GM23248 (cell line): ENCODE measurements around the gene BAZ2B. TPM values are rescaled to one million over a fixed set of nuclear protein-coding genes. Genes with fewer than 3 reads are reported as not detected.
A peak's percentile ranks its signal among the peaks of the same experiment; 100 is the strongest.

Experiments used
- DNase-seq: peaks from one replicate; pipeline ENCODE4 v3.0.0-alpha.2; 2015
- H2AFZ ChIP-seq: fragments of 200-600 bp; sonication (generic); 2 replicates; pipeline ENCODE4 v1.6.1; 2016; ENCODE audit warnings: antibody characterized with exemption
- H3F3A ChIP-seq: fragments of 200-600 bp; sonication (generic); 2 replicates; pipeline ENCODE4 v1.6.1; 2016; ENCODE audit warnings: mild to moderate bottlenecking, antibody characterized with exemption, mixed run types; ENCODE audit not compliant: insufficient read depth
- H3K27ac ChIP-seq: fragments of 200-600 bp; sonication (generic); 2 replicates; pipeline ENCODE4 v1.5.1; 2016; ENCODE audit warnings: mild to moderate bottlenecking
- H3K27me3 ChIP-seq: fragments of 200-600 bp; sonication (generic); replicated peaks from 2 replicates; pipeline ENCODE4 v1.6.1; 2016; ENCODE audit warnings: mild to moderate bottlenecking; ENCODE audit not compliant: insufficient read depth
- H3K36me3 ChIP-seq: fragments of 200-600 bp; sonication (generic); 2 replicates; pipeline ENCODE4 v1.6.1; 2016; ENCODE audit warnings: low read depth, mild to moderate bottlenecking
- H3K4me1 ChIP-seq: fragments of 200-600 bp; sonication (generic); 2 replicates; pipeline ENCODE4 v1.6.1; 2016; ENCODE audit warnings: mild to moderate bottlenecking; ENCODE audit not compliant: insufficient read depth
- H3K4me2 ChIP-seq: fragments of 200-600 bp; sonication (generic); one replicate; pipeline ENCODE4 v1.6.1; 2016; ENCODE audit warnings: mild to moderate bottlenecking; ENCODE audit not compliant: unreplicated experiment
- H3K4me3 ChIP-seq: fragments of 200-600 bp; sonication (generic); 2 replicates; pipeline ENCODE4 v1.5.1; 2016; ENCODE audit warnings: mild to moderate bottlenecking
- H3K79me2 ChIP-seq: fragments of 200-600 bp; sonication (generic); 2 replicates; pipeline ENCODE4 v1.6.1; 2016; ENCODE audit warnings: mild to moderate bottlenecking; ENCODE audit not compliant: insufficient read depth
- H3K9ac ChIP-seq: fragments of 200-600 bp; sonication (generic); 2 replicates; pipeline ENCODE4 v1.6.1; 2016; ENCODE audit warnings: mild to moderate bottlenecking
- H3K9me2 ChIP-seq: fragments of 200-600 bp; sonication (generic); 2 replicates; pipeline ENCODE4 v1.6.1; 2016; ENCODE audit warnings: mixed run types, mild to moderate bottlenecking, moderate library complexity; ENCODE audit not compliant: insufficient read depth
- H3K9me3 ChIP-seq: fragments of 200-600 bp; sonication (generic); one replicate; pipeline ENCODE4 v1.6.1; 2017; ENCODE audit warnings: low read depth
- H4K20me1 ChIP-seq: fragments of 200-600 bp; sonication (generic); 2 replicates; pipeline ENCODE4 v1.6.0; 2016; ENCODE audit not compliant: insufficient read depth
- EZH2 ChIP-seq: fragments of 200-600 bp; sonication (generic); IDR thresholded peaks from 2 replicates; pipeline ENCODE4 v1.6.1; 2018; ENCODE audit warnings: antibody characterized with exemption, mild to moderate bottlenecking; ENCODE audit not compliant: insufficient read depth, poor library complexity, severe bottlenecking
- EZH2phosphoT487 ChIP-seq: fragments of 200-600 bp; sonication (generic); IDR thresholded peaks from 2 replicates; pipeline ENCODE4 v1.6.1; 2018; ENCODE audit warnings: antibody characterized with exemption, moderate library complexity, mild to moderate bottlenecking, low read depth; ENCODE audit not compliant: insufficient read depth
- WGBS, 2 experiments: methylation state at CpG; one replicate each; pipeline ENCODE4 v1.1.6; 2015 to 2017; ENCODE audit warnings: low lambda C conversion rate in 2 of 2, low coverage in 1 of 2; ENCODE audit errors: missing lambda C conversion rate in 2 of 2; 5-methylcytosine and 5-hydroxymethylcytosine counted together
- in situ Hi-C: fragments of 300-500 bp; cut with MboI; formaldehyde crosslinking; loops from 2 replicates; pipeline ENCODE4 v1.15.0; 2020
- polyA plus RNA-seq: library from polyadenylated mRNA; unstranded; fragments of >200 nt; fragmentation: Nextera tagmentation; extraction: Ambion mirVana; gene quantifications from 2 replicates; pipeline ENCODE4 v1.2.1, GENCODE V29; 2016
- total RNA-seq: library from RNA; depleted of rRNA; stranded (reverse); fragments of >200 nt; shearing (Covaris generic); gene quantifications from 2 replicates; pipeline ENCODE4 v1.2.3, GENCODE V29; 2014

Gene BAZ2B
- total and polyA plus RNA-seq, 2 experiments from 2014 or later = 17.0 to 20.5 TPM

DNA sequence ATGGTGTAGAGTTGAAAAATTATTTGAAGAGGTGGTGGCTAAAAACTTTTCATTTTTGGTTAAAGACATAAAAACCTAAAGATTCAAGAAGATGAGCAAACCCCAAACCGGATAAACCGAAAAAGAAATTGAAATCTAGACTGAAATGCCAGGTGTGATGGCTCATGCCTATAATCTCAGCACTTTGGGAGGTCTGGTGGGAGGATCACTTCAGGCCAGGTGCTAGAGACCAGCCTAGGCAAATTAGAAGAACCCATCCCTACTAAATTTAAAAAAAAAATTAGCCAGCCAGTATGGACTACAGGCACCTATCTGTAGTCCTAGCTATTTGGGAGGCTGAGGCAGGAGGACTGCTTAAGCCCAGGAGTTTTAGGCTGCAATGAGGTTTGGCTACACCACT lies 126.9 kb downstream of the BAZ2B start:
- Histone ChIP-seq H3F3A (no peaks in the 10 kb centered on the region), H3K79me2 (peaks cover 11% of the 10 kb centered on the region), H3K4me1 (no peaks in the 10 kb centered on the region), H3K9ac (no peak overlapping the region), H3K4me2 (no peak overlapping the region), H3K9me3 (no peaks in the 10 kb centered on the region), H3K9me2 (no peaks in the 10 kb centered on the region; the same call in 1 of the 2 replicates), H3K27ac (no peak overlapping the region), H3K27me3 (no peaks in the 10 kb centered on the region), H2AFZ (no peak overlapping the region), H4K20me1 (no peaks in the 10 kb centered on the region), H3K4me3 (no peak overlapping the region), H3K36me3 (no peaks in the 10 kb centered on the region)
- WGBS, 2 experiments = 98 to 100% methylated on average over 2 of the region's 2 CpGs
- no peak for DNase-seq
- in situ Hi-C loops = no loop called here
- TF ChIP-seq EZH2 (no peak), EZH2phosphoT487 (no peak)

DNA sequence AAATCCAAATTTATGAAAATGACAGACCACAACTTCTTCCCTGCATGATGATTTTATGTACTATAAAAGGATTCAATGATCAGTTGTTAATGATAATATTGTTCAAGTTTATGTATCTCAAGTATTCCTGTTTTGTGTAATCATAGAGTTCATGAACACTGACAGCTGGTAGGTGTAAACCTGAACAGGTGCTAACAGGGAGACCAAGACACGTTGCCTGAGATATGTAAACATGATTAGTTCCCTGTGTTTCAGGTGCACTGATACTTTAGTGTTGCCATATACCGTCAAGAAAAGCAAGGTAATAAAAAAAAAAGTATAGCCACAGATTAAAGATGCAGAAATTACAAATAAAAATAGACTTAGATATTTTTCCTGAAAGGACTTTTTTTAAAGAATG lies 131.8 kb downstream of the BAZ2B start:
- in situ Hi-C loops = no loop called here

DNA sequence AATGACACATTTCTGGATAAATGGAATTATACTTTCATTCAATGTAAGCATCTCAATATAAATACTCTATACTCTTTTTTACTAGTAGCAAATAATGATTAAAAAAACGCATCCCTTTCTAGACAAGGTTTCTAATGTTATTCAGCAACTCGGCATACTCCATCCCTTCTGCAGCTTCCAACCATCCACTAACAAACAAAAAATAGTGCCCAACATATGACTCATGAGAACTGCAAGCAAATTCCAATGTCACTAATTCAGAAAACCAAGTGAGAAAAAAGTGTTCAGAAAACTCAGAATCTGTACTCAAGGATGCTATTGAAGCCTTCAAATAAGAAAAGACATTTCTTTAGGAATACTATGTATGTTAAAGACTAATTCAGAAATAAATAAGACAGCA lies 140.0 kb downstream of the BAZ2B start:
- Histone ChIP-seq H3K36me3 (no peaks in the 10 kb centered on the region), H3K27me3 (no peaks in the 10 kb centered on the region), H3K9ac (no peak overlapping the region), H3K4me3 (no peak overlapping the region), H2AFZ (no peak overlapping the region), H3F3A (no peaks in the 10 kb centered on the region), H3K27ac (no peak overlapping the region), H3K9me2 (no peaks in the 10 kb centered on the region), H3K79me2 (0 out of 2 replicates have a peak, but pooled peaks cover under 1% of the 10 kb centered on the region), H3K4me1 (no peaks in the 10 kb centered on the region), H3K9me3 (no peaks in the 10 kb centered on the region), H4K20me1 (no peaks in the 10 kb centered on the region), H3K4me2 (no peak overlapping the region)
- in situ Hi-C loops = no loop called here
- peak; percentile 20 for DNase-seq
- 96 to 99% methylated on average over 2 of the region's 2 CpGs for WGBS, 2 experiments
- no peak for TF ChIP-seq EZH2phosphoT487
- TF ChIP-seq EZH2 = no peak

More for the DNA sequence above, 131.8 kb downstream of the BAZ2B start:
- Histone ChIP-seq H3K4me1 (no peaks in the 10 kb centered on the region), H2AFZ (no peak overlapping the region), H3K27me3 (no peaks in the 10 kb centered on the region), H3K36me3 (no peaks in the 10 kb centered on the region), H3F3A (no peaks in the 10 kb centered on the region), H3K9me3 (no peaks in the 10 kb centered on the region), H3K9me2 (no peaks in the 10 kb centered on the region; the same call in 1 of the 2 replicates), H3K9ac (no peak overlapping the region), H3K79me2 (peaks cover 14% of the 10 kb centered on the region), H4K20me1 (no peaks in the 10 kb centered on the region), H3K4me3 (no peak overlapping the region), H3K27ac (no peak overlapping the region), H3K4me2 (no peak overlapping the region)
- WGBS, 2 experiments = 56 to 61% methylated on average over 2 of the region's 2 CpGs
- no peak for DNase-seq
- TF ChIP-seq EZH2 (no peak), EZH2phosphoT487 (no peak)

DNA sequence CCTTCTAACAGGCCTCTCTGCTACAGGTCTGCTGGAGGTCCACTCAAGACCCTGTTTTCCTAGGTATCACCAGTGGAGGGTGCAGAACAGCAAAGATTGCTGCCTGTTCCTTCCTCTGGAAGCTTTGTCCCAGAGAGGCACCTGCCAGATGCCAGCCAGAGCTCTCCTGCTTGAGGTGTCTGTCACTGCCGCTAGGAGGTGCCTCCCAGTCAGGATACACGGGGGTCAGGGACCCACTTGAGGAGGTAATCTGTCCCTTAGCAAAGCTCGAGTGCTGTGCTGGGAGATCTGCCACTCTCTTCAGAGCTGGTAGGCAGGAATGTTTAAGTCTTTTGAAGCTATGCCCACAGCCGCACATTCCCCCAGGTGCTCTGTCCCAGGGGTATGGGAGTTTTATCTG lies 140.6 kb downstream of the BAZ2B start:
- H3K4me3 ChIP-seq = no peak overlapping the region
- in situ Hi-C loops = no loop called here
- 97 to 98% methylated on average over 4 of the region's 4 CpGs for WGBS, 2 experiments

DNA sequence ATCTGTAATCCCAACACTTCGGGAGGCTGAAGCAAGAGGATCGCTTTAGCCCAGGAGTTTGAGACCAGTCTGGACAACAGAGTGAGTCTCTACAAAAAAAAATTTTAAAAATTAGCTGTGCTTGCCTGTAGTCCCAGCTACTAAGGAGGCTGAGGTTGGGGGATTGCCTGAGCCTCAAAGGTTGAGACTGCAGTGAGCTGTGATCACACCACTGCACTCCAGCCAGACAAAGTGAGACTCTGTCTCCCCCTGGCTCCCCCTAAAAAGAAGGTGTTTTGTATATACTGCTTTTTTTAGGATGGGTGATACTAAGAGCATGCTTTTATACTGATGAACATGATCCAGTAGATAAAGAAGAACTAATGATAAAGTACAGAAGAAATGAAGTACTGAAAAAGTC lies 145.0 kb downstream of the BAZ2B start:
- WGBS, 2 experiments = 46 to 50% methylated on average over 2 of the region's 2 CpGs

More for the DNA sequence above, 140.6 kb downstream of the BAZ2B start:
- TF ChIP-seq EZH2phosphoT487 (no peak), EZH2 (no peak)
- H3K4me1 ChIP-seq = no peaks in the 10 kb centered on the region
- no peak overlapping the region for H3K9ac ChIP-seq
- no peak overlapping the region for H3K27ac ChIP-seq
- no peaks in the 10 kb centered on the region for H3K9me3 ChIP-seq
- H3K9me2 ChIP-seq = no peaks in the 10 kb centered on the region
- H3K4me2 ChIP-seq = no peak overlapping the region
- no peak for DNase-seq
- H3F3A ChIP-seq = no peaks in the 10 kb centered on the region
- no peaks in the 10 kb centered on the region for H3K27me3 ChIP-seq
- no peaks in the 10 kb centered on the region for H4K20me1 ChIP-seq
- H3K36me3 ChIP-seq = no peaks in the 10 kb centered on the region
- H3K79me2 ChIP-seq = no peaks in the 10 kb centered on the region
- H2AFZ ChIP-seq = no peak overlapping the region

More for the DNA sequence above, 145.0 kb downstream of the BAZ2B start:
- no peak for DNase-seq
- no peaks in the 10 kb centered on the region for H3K4me1 ChIP-seq
- H4K20me1 ChIP-seq = no peaks in the 10 kb centered on the region; the same call in 1 of the 2 replicates
- no peak overlapping the region for H3K9ac ChIP-seq
- in situ Hi-C loops = no loop called here
- no peak overlapping the region for H3K4me3 ChIP-seq
- H3K36me3 ChIP-seq = no peaks in the 10 kb centered on the region
- H3F3A ChIP-seq = no peaks in the 10 kb centered on the region
- H3K27ac ChIP-seq = no peak overlapping the region
- no peak for TF ChIP-seq EZH2phosphoT487
- no peak for TF ChIP-seq EZH2
- H3K9me3 ChIP-seq = no peaks in the 10 kb centered on the region
- H3K27me3 ChIP-seq = no peaks in the 10 kb centered on the region
- no peak overlapping the region for H2AFZ ChIP-seq
- H3K4me2 ChIP-seq = no peak overlapping the region
- peaks cover 4% of the 10 kb centered on the region for H3K79me2 ChIP-seq
- H3K9me2 ChIP-seq = no peaks in the 10 kb centered on the region
